BJ (cell line): ENCODE data around the gene MTUS2. TPM values are rescaled to one million over a fixed set of nuclear protein-coding genes. Genes with fewer than 3 reads are reported as not detected.

Experiments used
- CTCF ChIA-PET: fragments of 350-600 bp; formaldehyde crosslinking; extraction: SDS; loops from one replicate; lab custom pipeline; 2021; ENCODE audit warnings: antibody characterized with exemption, inconsistent platforms; lab: Yijun Ruan, JAX
- POLR2A ChIA-PET: fragments of 300-600 bp; sonication (Branson Sonifier 250); formaldehyde crosslinking; extraction: SDS; loops from one replicate; lab custom pipeline; 2021; ENCODE audit warnings: antibody characterized with exemption; lab: Charles Lee
- DNase-seq: peaks from one replicate; pipeline ENCODE4 v3.0.0-alpha.2; 2011; ENCODE audit warnings: low read depth
- H3K27me3 ChIP-seq: 2 replicates; pipeline ENCODE4 v1.6.0; 2011; ENCODE audit warnings: low read length; ENCODE audit not compliant: control insufficient read depth, insufficient read depth
- H3K36me3 ChIP-seq: 2 replicates; pipeline ENCODE4 v1.5.1; 2011; ENCODE audit warnings: low read length; ENCODE audit not compliant: control insufficient read depth, insufficient read depth
- H3K4me3 ChIP-seq: 2 replicates; pipeline ENCODE4 v1.5.1; 2011; ENCODE audit warnings: low read depth, mild to moderate bottlenecking, control low read depth, low read length
- polyA plus RNA-seq: library from polyadenylated mRNA; depleted of rRNA; stranded (reverse); fragments of >200 nt; gene quantifications from 2 replicates; pipeline ENCODE4 v1.2.3, GENCODE V29; 2011
- TF ChIP-seq, protein P1 (sequence below): IDR thresholded peaks from 2 replicates; pipeline ENCODE4 v1.5.1; 2011; ENCODE audit warnings: low read depth, mild to moderate bottlenecking, control low read depth, inconsistent platforms, low read length, moderate library complexity; ENCODE audit not compliant: insufficient read depth

MTUS2 gene
- polyA plus RNA-seq, 1 experiment, result 0.05 TPM

GRCh38 chr13:29171244-29171643 lies 351.1 kb downstream of the MTUS2 start:
- Histone ChIP-seq H3K27me3 (no peaks in the 10 kb centered on the region), H3K36me3 (no peaks in the 10 kb centered on the region), H3K4me3 (no peak overlapping the region)
- CTCF ChIA-PET, result no interaction called here
- TF ChIP-seq, protein P1, sequence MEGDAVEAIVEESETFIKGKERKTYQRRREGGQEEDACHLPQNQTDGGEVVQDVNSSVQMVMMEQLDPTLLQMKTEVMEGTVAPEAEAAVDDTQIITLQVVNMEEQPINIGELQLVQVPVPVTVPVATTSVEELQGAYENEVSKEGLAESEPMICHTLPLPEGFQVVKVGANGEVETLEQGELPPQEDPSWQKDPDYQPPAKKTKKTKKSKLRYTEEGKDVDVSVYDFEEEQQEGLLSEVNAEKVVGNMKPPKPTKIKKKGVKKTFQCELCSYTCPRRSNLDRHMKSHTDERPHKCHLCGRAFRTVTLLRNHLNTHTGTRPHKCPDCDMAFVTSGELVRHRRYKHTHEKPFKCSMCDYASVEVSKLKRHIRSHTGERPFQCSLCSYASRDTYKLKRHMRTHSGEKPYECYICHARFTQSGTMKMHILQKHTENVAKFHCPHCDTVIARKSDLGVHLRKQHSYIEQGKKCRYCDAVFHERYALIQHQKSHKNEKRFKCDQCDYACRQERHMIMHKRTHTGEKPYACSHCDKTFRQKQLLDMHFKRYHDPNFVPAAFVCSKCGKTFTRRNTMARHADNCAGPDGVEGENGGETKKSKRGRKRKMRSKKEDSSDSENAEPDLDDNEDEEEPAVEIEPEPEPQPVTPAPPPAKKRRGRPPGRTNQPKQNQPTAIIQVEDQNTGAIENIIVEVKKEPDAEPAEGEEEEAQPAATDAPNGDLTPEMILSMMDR, result no peak
- POLR2A ChIA-PET, result no interaction called here
- no peak for DNase-seq

- CTCF ChIA-PET, result no interaction called here
- Histone ChIP-seq H3K27me3 (no peaks in the 10 kb centered on the region), H3K36me3 (no peaks in the 10 kb centered on the region), H3K4me3 (no peak overlapping the region)
- TF ChIP-seq, protein P1, result no peak
- no peak for DNase-seq
- POLR2A ChIA-PET, result no interaction called here
These were observed 354.0 kb downstream of the MTUS2 start for GRCh38 chr13:29174093-29174492.

DNA sequence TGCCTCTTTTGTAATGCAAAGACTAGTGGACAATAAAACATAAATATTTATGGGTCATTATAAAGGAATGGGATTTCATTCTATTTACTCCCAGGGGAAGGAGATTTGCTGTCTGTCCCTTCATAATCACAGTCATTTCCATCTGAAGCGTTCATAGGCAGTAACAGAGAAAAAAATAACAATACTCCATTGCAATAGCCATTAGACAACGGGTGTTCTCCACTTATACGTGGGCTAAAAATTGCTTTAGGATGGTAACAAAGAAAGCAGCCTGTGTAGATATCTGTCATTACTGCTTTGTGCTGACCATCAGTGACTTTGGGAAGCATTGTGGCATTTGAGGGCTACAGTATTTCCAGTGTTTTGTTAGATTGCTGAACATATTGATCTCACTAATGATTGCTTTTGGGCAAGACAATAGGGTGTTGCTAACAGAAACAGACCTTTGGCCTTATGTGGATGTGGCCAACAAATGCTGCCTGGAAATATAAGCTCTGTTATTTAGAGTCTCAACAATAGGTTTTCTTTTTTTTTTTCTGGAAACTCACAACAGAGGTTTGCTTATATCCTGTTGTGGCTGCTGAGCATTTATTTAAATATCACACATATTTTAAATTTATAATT lies 355.2 kb downstream of the MTUS2 start:
- TF ChIP-seq, protein P1, result no peak
- no peaks in the 10 kb centered on the region for H3K27me3 ChIP-seq
- CTCF ChIA-PET, result no interaction called here
- POLR2A ChIA-PET, result no interaction called here
- no peak for DNase-seq
- no peaks in the 10 kb centered on the region for H3K36me3 ChIP-seq
- no peak overlapping the region for H3K4me3 ChIP-seq

DNA sequence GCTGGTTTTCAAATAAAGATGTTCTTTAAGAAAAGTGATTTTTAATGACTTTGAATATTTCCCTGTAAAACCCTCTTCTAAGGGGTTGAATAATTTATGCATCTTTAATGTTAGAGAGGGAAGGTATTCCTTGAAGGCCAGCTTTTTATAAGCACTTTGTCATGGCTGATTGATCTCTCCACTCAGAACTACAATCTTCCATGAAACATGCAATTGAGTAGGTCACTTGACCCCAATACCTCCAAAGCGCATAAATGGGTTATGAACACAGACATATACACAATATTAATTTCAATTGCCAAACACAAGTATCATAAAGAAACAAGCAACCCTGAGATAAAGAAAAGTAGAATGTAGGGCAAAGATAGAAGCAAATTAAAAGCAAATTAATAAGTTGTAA lies 359.9 kb downstream of the MTUS2 start:
- no peak for DNase-seq
- ChIA-PET CTCF (no interaction called here), POLR2A (no interaction called here)
- TF ChIP-seq, protein P1, result no peak
- no peaks in the 10 kb centered on the region for H3K36me3 ChIP-seq
- no peaks in the 10 kb centered on the region for H3K27me3 ChIP-seq
- H3K4me3 ChIP-seq, result no peak overlapping the region

- POLR2A ChIA-PET, result no interaction called here
- Histone ChIP-seq H3K36me3 (no peaks in the 10 kb centered on the region), H3K4me3 (no peak overlapping the region), H3K27me3 (no peaks in the 10 kb centered on the region)
- no peak for DNase-seq
- CTCF ChIA-PET, result no interaction called here
- TF ChIP-seq, protein P1, result no peak
These were observed 362.1 kb downstream of the MTUS2 start for GRCh38 chr13:29182216-29182615.
